Neural crest cell (in vitro differentiated cells): ENCODE measurements around the gene PTPN14. TPM values are rescaled to one million over a fixed set of nuclear protein-coding genes. Genes with fewer than 3 reads are reported as not detected.
A peak's percentile ranks its signal among the peaks of the same experiment; 100 is the strongest.

Experiments
- DNase-seq: peaks from one replicate; pipeline ENCODE4 v3.0.0; 2021; ENCODE audit warnings: low read depth, mixed read lengths, low spot score
- H3K27ac Mint-ChIP-seq: one replicate; pipeline ENCODE4 v1.8.0; 2021; ENCODE audit warnings: mild to moderate bottlenecking, mixed read lengths; ENCODE audit not compliant: unreplicated experiment
- H3K27me3 Mint-ChIP-seq: 2 replicates; pipeline ENCODE4 v1.8.0; 2021; ENCODE audit warnings: low read depth, mild to moderate bottlenecking, mixed read lengths
- H3K36me3 Mint-ChIP-seq: 2 replicates; pipeline ENCODE4 v1.8.0; 2021; ENCODE audit warnings: low read depth, mild to moderate bottlenecking, mixed read lengths
- H3K4me1 Mint-ChIP-seq: 2 replicates; pipeline ENCODE4 v1.8.0; 2021; ENCODE audit warnings: mixed read lengths
- H3K4me3 Mint-ChIP-seq: one replicate; pipeline ENCODE4 v1.8.0; 2021; ENCODE audit warnings: mild to moderate bottlenecking, mixed read lengths
- H3K9me3 Mint-ChIP-seq: 2 replicates; pipeline ENCODE4 v1.8.0; 2021; ENCODE audit warnings: mixed read lengths
- total RNA-seq: library from RNA; stranded (reverse); gene quantifications from 2 replicates; pipeline ENCODE4 v1.2.1, GENCODE V29; 2021
- TF ChIP-seq, protein P1 (sequence below): fragments of 200-600 bp; sonication (generic); conservative IDR thresholded peaks from 2 replicates; pipeline ENCODE4 v1.5.0; 2021; ENCODE audit warnings: antibody characterized with exemption, mild to moderate bottlenecking

The PTPN14 gene
- total RNA-seq, 1 donor from 2014 or later = 21.4 TPM

DNA sequence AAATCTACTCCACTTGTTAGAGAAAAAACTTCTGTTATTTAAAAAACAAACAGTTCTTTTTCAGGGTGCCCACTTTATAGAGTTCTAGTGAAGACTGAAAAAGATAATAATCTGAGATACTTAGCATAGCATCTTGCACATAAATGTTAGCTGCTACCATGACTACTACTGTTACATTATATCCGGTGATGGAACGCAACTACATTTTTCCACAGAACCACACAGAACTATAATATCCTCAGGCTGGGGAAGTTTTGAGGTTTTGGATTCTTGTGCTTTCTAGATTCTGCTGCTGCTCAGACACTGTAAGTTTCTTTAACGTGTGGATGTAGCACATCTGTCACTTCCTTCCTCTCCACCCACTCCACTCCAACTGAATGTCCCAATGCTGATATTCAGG, 110.3 kb downstream of the PTPN14 start:
- no peak for DNase-seq
- H3K36me3 Mint-ChIP-seq = no peaks in the 10 kb centered on the region
- no peaks in the 10 kb centered on the region for H3K9me3 Mint-ChIP-seq
- TF ChIP-seq, protein P1, sequence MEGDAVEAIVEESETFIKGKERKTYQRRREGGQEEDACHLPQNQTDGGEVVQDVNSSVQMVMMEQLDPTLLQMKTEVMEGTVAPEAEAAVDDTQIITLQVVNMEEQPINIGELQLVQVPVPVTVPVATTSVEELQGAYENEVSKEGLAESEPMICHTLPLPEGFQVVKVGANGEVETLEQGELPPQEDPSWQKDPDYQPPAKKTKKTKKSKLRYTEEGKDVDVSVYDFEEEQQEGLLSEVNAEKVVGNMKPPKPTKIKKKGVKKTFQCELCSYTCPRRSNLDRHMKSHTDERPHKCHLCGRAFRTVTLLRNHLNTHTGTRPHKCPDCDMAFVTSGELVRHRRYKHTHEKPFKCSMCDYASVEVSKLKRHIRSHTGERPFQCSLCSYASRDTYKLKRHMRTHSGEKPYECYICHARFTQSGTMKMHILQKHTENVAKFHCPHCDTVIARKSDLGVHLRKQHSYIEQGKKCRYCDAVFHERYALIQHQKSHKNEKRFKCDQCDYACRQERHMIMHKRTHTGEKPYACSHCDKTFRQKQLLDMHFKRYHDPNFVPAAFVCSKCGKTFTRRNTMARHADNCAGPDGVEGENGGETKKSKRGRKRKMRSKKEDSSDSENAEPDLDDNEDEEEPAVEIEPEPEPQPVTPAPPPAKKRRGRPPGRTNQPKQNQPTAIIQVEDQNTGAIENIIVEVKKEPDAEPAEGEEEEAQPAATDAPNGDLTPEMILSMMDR = no peak
- no peaks in the 10 kb centered on the region for H3K27me3 Mint-ChIP-seq
- H3K27ac Mint-ChIP-seq = no peak overlapping the region
- H3K4me3 Mint-ChIP-seq = peak overlapping the region; percentile 33
- H3K4me1 Mint-ChIP-seq = peaks cover 49% of the 10 kb centered on the region

GRCh38 chr1:214440219-214440965, 111.0 kb downstream of the PTPN14 start:
- peak overlapping the region; percentile 14 for H3K27ac Mint-ChIP-seq

DNA sequence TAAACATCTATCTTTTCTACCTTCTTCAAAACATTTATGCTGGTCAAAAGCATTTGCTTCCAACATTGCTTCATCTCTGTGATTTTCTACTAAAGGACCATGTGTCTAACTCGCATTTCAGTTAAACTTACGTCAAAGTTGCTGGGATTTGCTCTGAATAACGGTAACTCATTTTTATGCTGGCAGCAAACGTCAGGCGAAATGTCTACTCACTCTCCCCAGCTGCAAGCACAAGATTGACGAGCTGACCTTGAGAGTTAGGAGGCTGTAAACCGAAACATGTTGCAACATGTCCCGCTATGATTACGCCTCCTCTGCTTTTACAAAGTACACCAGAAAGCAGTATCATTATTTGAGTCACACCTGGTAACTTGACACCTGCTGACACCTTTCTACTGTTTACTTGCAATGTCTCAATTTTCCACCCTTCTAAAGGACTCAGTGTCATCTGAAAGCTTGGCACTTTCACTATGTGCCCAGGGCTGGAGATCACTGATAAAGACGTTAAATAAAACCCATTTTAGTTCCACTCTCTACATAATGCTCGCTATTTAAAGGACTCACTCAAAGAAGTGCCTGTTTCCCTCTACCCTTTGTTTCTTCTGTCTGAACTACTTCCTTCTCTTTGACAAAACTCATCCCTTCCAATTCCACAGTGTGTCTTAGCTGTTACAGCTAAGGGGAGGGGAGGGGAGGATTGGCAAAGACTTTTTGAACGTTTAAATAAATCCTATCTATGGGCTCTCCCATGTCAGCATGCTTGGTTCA, 111.9 kb downstream of the PTPN14 start:
- Mint-ChIP-seq H3K36me3 (no peaks in the 10 kb centered on the region), H3K27me3 (no peaks in the 10 kb centered on the region), H3K4me3 (peak overlapping the region; percentile 29), H3K27ac (peak overlapping the region; percentile 57), H3K4me1 (peaks cover 49% of the 10 kb centered on the region), H3K9me3 (no peaks in the 10 kb centered on the region)
- DNase-seq = no peak
- TF ChIP-seq, protein P1 = no peak

More at GRCh38 chr1:214440219-214440965, 111.0 kb downstream of the PTPN14 start:
- no peaks in the 10 kb centered on the region for H3K9me3 Mint-ChIP-seq
- no peak for DNase-seq
- peak overlapping the region; percentile 29 for H3K4me3 Mint-ChIP-seq
- peaks cover 49% of the 10 kb centered on the region for H3K4me1 Mint-ChIP-seq
- no peaks in the 10 kb centered on the region for H3K27me3 Mint-ChIP-seq
- no peaks in the 10 kb centered on the region for H3K36me3 Mint-ChIP-seq
- TF ChIP-seq, protein P1 = no peak

GRCh38 chr1:214438530-214438929, 112.9 kb downstream of the PTPN14 start:
- no peaks in the 10 kb centered on the region for H3K27me3 Mint-ChIP-seq
- TF ChIP-seq, protein P1 = no peak
- H3K4me3 Mint-ChIP-seq = no peak overlapping the region
- H3K36me3 Mint-ChIP-seq = no peaks in the 10 kb centered on the region
- DNase-seq = no peak
- H3K9me3 Mint-ChIP-seq = no peaks in the 10 kb centered on the region
- peaks cover 44% of the 10 kb centered on the region for H3K4me1 Mint-ChIP-seq
- H3K27ac Mint-ChIP-seq = peak overlapping the region; percentile 57

DNA sequence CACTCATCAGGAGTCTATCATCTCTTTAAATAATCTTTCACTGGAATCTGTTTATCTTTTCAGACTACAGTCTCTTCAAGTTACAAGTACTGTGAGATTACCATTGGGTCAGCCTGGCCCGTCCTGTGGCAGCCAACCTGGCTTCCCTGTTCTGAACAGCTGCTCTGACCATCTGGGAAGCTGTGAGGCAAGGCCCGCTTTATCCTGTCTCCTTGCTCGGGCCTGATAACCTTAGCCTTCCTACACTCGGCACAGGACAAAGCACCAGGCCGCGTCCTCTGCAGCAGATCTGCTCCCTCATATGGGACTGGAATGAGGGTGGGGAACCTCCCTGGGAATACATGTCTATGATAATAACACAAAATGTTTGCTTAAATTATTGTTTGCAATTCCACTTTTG, 113.3 kb downstream of the PTPN14 start:
- Mint-ChIP-seq H3K36me3 (no peaks in the 10 kb centered on the region), H3K4me1 (peaks cover 44% of the 10 kb centered on the region), H3K27me3 (no peaks in the 10 kb centered on the region), H3K27ac (no peak overlapping the region), H3K9me3 (no peaks in the 10 kb centered on the region), H3K4me3 (no peak overlapping the region)
- TF ChIP-seq, protein P1 = no peak
- DNase-seq = no peak
